Measurements from ENCODE around the gene TSR1. TPM values are rescaled to one million over a fixed set of nuclear protein-coding genes. Genes with fewer than 3 reads are reported as not detected.

Gene TSR1
- total and polyA plus RNA-seq, 9 of the 15 experiments (the other 6 are each of a cell fraction or from before 2014, with no cell fraction given) = 16.4 to 87.5 (median 55.2) TPM

GRCh38 chr17:2336215-2336851, at the start of gene TSR1 (continued):
- TF ChIP-seq ZBTB5 (IDR thresholded peaks at IDR 0.05) (no peak), ZBTB17 (CRISPR knock-in tag; IDR thresholded peaks at IDR 0.05) (no peak), STAT6 (CRISPR knock-in tag; IDR thresholded peaks at IDR 0.05) (no peak), ZNF668 (CRISPR knock-in tag; IDR thresholded peaks at IDR 0.05) (no peak), KAT2B (IDR thresholded peaks at IDR 0.05; ENCODE audit: low read depth, low read length) (no peak), ZNF121 (CRISPR knock-in tag; conservative IDR thresholded peaks at IDR 0.05) (no peak), ZNF507 (tag; conservative IDR thresholded peaks at IDR 0.05) (no peak), ZC3H4 (CRISPR knock-in tag; IDR thresholded peaks at IDR 0.05; ENCODE audit: borderline replicate concordance) (no peak), NR2C1 (IDR thresholded peaks at IDR 0.05) (peak; percentile 98), NR2C1 (tag; IDR thresholded peaks at IDR 0.05) (peak; percentile 99), CBX1 (IDR thresholded peaks at IDR 0.05; ENCODE audit: low read depth) (no peak), ETV1 (tag; conservative IDR thresholded peaks at IDR 0.05; ENCODE audit: low read depth) (peak; percentile 50), MAFK (IDR thresholded peaks at IDR 0.05; ENCODE audit: low read length) (no peak), ZEB2 (IDR thresholded peaks at IDR 0.05) (no peak), ZNF695 (CRISPR knock-in tag; IDR thresholded peaks at IDR 0.05) (no peak), HDAC3 (IDR thresholded peaks at IDR 0.05; ENCODE audit: borderline replicate concordance, partially characterized antibody) (no peak), TSC22D4 (tag; IDR thresholded peaks at IDR 0.05) (no peak), NR1H2 (CRISPR knock-in tag; IDR thresholded peaks at IDR 0.05) (no peak), HDAC2 (IDR thresholded peaks at IDR 0.05) (peak; percentile 74), CBX2 (IDR thresholded peaks at IDR 0.05; ENCODE audit: insufficient read depth, low read length, poor library complexity, severe bottlenecking) (no peak), ARID3A (IDR thresholded peaks at IDR 0.05; ENCODE audit: borderline replicate concordance, low read depth, low read length) (no peak), ERF (CRISPR knock-in tag; IDR thresholded peaks at IDR 0.05) (no peak), ZNF696 (CRISPR knock-in tag; conservative IDR thresholded peaks at IDR 0.05) (no peak), TEAD1 (CRISPR knock-in tag; IDR thresholded peaks at IDR 0.05) (no peak), TGIF2 (CRISPR knock-in tag; IDR thresholded peaks at IDR 0.05) (no peak)
